K562 (cell line): ENCODE results near the gene ARL5C. TPM values are rescaled to one million over a fixed set of nuclear protein-coding genes. Genes with fewer than 3 reads are reported as not detected.

Experiments
- ATAC-seq: fragments of 200-7000 bp; cut with Tn5 transposase; 3 replicates; pipeline ENCODE4 v1.9.1; 2020; ENCODE audit warnings: moderate library complexity
- BruUV-seq: library from RNA; stranded (reverse); fragments of 400-500 nt; replicated peaks from 2 replicates; lab custom pipeline; 2021; lab: Mats Ljungman, UMichigan
- CTCF ChIA-PET: fragments of 300-600 bp; formaldehyde crosslinking; extraction: SDS; loops from one replicate; lab custom pipeline; 2021; ENCODE audit warnings: low intra/inter-chr PET ratio; lab: Yijun Ruan, JAX
- POLR2A ChIA-PET: fragments of 300-600, 350-650 bp; sonication (Branson Sonifier 250); formaldehyde crosslinking; extraction: SDS; loops from one replicate; lab custom pipeline; 2021; ENCODE audit warnings: antibody characterized with exemption, inconsistent platforms; lab: Yijun Ruan, JAX
- DNase-seq, 4 experiments: peaks; one replicate each; pipeline versions ENCODE4 v3.0.0 to v3.0.0-alpha.2; 2011 to 2018; ENCODE audit warnings: low spot score in 3 of 4, mixed read lengths in 3 of 4; ENCODE audit errors: extremely low read depth in 1 of 4
- FAIRE-seq: peaks from 2 replicates; lab custom pipeline; 2011; peaks lifted over from hg19 to GRCh38; lab: Jason Lieb, UNC
- H2AFZ ChIP-seq: 2 replicates; pipeline ENCODE4 v1.6.0; 2011; ENCODE audit warnings: low read depth, low read length, control low read depth, inconsistent platforms
- H3K27ac ChIP-seq: fragments of 200-600 bp; 3 replicates; pipeline ENCODE4 v1.8.0; 2011; ENCODE audit warnings: low read depth, mild to moderate bottlenecking, control low read depth, inconsistent platforms, low read length, moderate library complexity, mixed read lengths; ENCODE audit errors: extremely low read depth
- H3K27me3 ChIP-seq, 2 experiments: fragments of 300-600 bp in 1 of 2; 2 replicates in 1 of 2; 3 replicates in 1 of 2; pipeline versions ENCODE4 v1.6.0 to v1.8.0; 2011; ENCODE audit warnings: inconsistent platforms in 2 of 2, low read length in 2 of 2, mild to moderate bottlenecking in 1 of 2, mixed read lengths in 1 of 2, moderate library complexity in 1 of 2; ENCODE audit not compliant: control insufficient read depth in 2 of 2, insufficient read depth in 2 of 2
- H3K36me3 ChIP-seq: fragments of 300-600 bp; 3 replicates; pipeline ENCODE4 v1.8.0; 2011; ENCODE audit warnings: mild to moderate bottlenecking, low read length, inconsistent platforms; ENCODE audit not compliant: control insufficient read depth, insufficient read depth
- H3K4me1 ChIP-seq, 2 experiments: fragments of 200-600 bp in 1 of 2; replicated peaks in 1 of 2; 2 replicates in 1 of 2; 3 replicates in 1 of 2; pipeline versions ENCODE4 v1.5.1 to v1.8.0; 2011; ENCODE audit warnings: inconsistent platforms in 2 of 2, low read length in 2 of 2, mild to moderate bottlenecking in 1 of 2, mixed read lengths in 1 of 2, moderate library complexity in 1 of 2; ENCODE audit not compliant: control insufficient read depth in 2 of 2, insufficient read depth in 2 of 2
- H3K4me2 ChIP-seq: 2 replicates; pipeline ENCODE4 v1.6.1; 2011; ENCODE audit warnings: low read length, control low read depth, inconsistent platforms, mixed read lengths; ENCODE audit not compliant: insufficient read depth
- H3K4me3 ChIP-seq: fragments of 200-600 bp; sonication (generic), shearing (Covaris generic); 2 replicates; pipeline ENCODE4 v1.5.1; 2016; ENCODE audit warnings: control low read depth, inconsistent platforms
- H3K79me2 ChIP-seq: fragments of 200-600 bp; 3 replicates; pipeline ENCODE4 v1.8.0; 2011; ENCODE audit warnings: low read length, inconsistent platforms; ENCODE audit not compliant: control insufficient read depth, insufficient read depth
- H3K9ac ChIP-seq, 2 experiments: 2 replicates each; pipeline versions ENCODE4 v1.6.0 to v1.6.1; 2011; ENCODE audit warnings: low read depth in 2 of 2, low read length in 2 of 2, control low read depth in 1 of 2, inconsistent platforms in 1 of 2, mild to moderate bottlenecking in 1 of 2, mixed read lengths in 1 of 2; ENCODE audit not compliant: insufficient read depth in 1 of 2
- H3K9me1 ChIP-seq: one replicate; pipeline ENCODE4 v1.6.0; 2011; ENCODE audit warnings: inconsistent platforms, mild to moderate bottlenecking, low read length, moderate library complexity; ENCODE audit not compliant: control insufficient read depth, insufficient read depth
- H3K9me3 ChIP-seq: replicated peaks from 2 replicates; pipeline ENCODE4 v1.5.1; 2011; ENCODE audit warnings: low read depth, low read length, inconsistent platforms; ENCODE audit not compliant: control insufficient read depth, insufficient read depth
- H4K20me1 ChIP-seq: replicated peaks from 2 replicates; pipeline ENCODE4 v1.6.1; 2011; ENCODE audit warnings: low read length, inconsistent platforms, mixed read lengths; ENCODE audit not compliant: control insufficient read depth, insufficient read depth
- ASH1L ChIP-seq: fragments of 450-650 bp; IDR thresholded peaks from 2 replicates; pipeline ENCODE4 v1.6.1; 2018; ENCODE audit warnings: borderline replicate concordance, mild to moderate bottlenecking, low read depth; ENCODE audit not compliant: partially characterized antibody
- SREBF1 ChIP-seq: fragments of 150-350 bp; IDR thresholded peaks from 2 replicates; pipeline ENCODE4 v1.6.1; 2014; ENCODE audit warnings: antibody characterized with exemption, low read depth, low read length, borderline replicate concordance
- SRSF1 ChIP-seq: fragments of 200-400 bp; formaldehyde crosslinking; IDR thresholded peaks from 2 replicates; pipeline ENCODE4 v1.6.1; 2017; ENCODE audit warnings: mild to moderate bottlenecking, low read depth, low read length, moderate library complexity
- SUPT5H ChIP-seq: fragments of 450-650 bp; IDR thresholded peaks from 2 replicates; pipeline ENCODE4 v1.6.1; 2016
- ZFX ChIP-seq: sonication (generic); formaldehyde crosslinking; IDR thresholded peaks from 2 replicates; pipeline ENCODE4 v1.8.0; 2022; ENCODE audit warnings: mild to moderate bottlenecking, missing genetic modification reagents, moderate library complexity
- ZNF175 ChIP-seq: fragments of 200-800 bp; sonication (Bioruptor generic); IDR thresholded peaks from 2 replicates; pipeline ENCODE4 v1.6.1; 2016; ENCODE audit warnings: low read depth, mild to moderate bottlenecking, missing genetic modification characterization, missing compliant biosample characterization
- WGBS: fragments of 100-300 bp; shearing (Covaris generic); methylation state at CpG from one replicate; pipeline ENCODE4 v1.1.6; 2016; ENCODE audit warnings: low coverage, mixed read lengths; ENCODE audit not compliant: insufficient coverage; ENCODE audit errors: missing lambda C conversion rate; 5-methylcytosine and 5-hydroxymethylcytosine counted together
- in situ Hi-C: fragments of 300-500 bp; cut with MboI; formaldehyde crosslinking; loops from 4 replicates; pipeline ENCODE4 v1.15.0; 2018; ENCODE audit warnings: inconsistent platforms, mixed read lengths
- intact Hi-C: fragments of 100-400 bp; cut with micrococcal nuclease; formaldehyde crosslinking; loops from 2 replicates; pipeline ENCODE4 v1.14.2; 2022
- polyA plus RNA-seq, 8 experiments: library from polyadenylated mRNA; depleted of rRNA in 4 of 8; stranded (reverse) in 5 of 8; unstranded in 3 of 8; fragments of >200 nt; fragmentation: Nextera tagmentation in 2 of 8; fragmentation: Illumina TruSeq in 1 of 8; extraction: Ambion mirVana in 2 of 8; extraction: Trizol in 1 of 8; gene quantifications; 2 replicates each; pipeline versions ENCODE4 v1.2.1 to v1.2.3, GENCODE V29; 2011 to 2014; ENCODE audit warnings: inconsistent platforms in 1 of 8, missing spikeins in 1 of 8
- total RNA-seq, 7 experiments: library from RNA; depleted of rRNA in 6 of 7; stranded (reverse); fragments of >200 nt in 6 of 7; fragmentation: Illumina TruSeq in 2 of 7; extraction: Trizol in 2 of 7; gene quantifications; 2 replicates each; pipeline versions ENCODE4 v1.2.1 to v1.2.3, GENCODE V29; 2011 to 2021; ENCODE audit warnings: low replicate concordance in 1 of 7
- TF ChIP-seq, protein P1 (sequence below), 2 experiments: fragments of 150-350 bp in 1 of 2; IDR thresholded peaks; 2 replicates each; pipeline ENCODE4 v1.6.1; 2012 to 2016; ENCODE audit warnings: low read depth in 2 of 2, low read length in 2 of 2, mild to moderate bottlenecking in 1 of 2, moderate library complexity in 1 of 2
- TF ChIP-seq, protein P2 (sequence below): fragments of 250-450 bp; sonication (Bioruptor Pico); IDR thresholded peaks from 2 replicates; pipeline ENCODE4 v1.4.0; 2020
- TF ChIP-seq, protein P3 (sequence below): sonication (generic); formaldehyde crosslinking; IDR thresholded peaks from 2 replicates; pipeline ENCODE4 v1.8.1; 2022; ENCODE audit warnings: missing genetic modification reagents

Gene ARL5C
- total and polyA plus RNA-seq, 9 of the 15 experiments (the other 6 are each of a cell fraction or from before 2014, with no cell fraction given), result not detected

- no peaks in the 10 kb centered on the region for H3K9me1 ChIP-seq
- no peak overlapping the region for H2AFZ ChIP-seq
- no peaks in the 10 kb centered on the region for H3K36me3 ChIP-seq
- FAIRE-seq (no peak), DNase-seq (no peak), ATAC-seq (no peak)
- ChIA-PET CTCF (interaction anchor here (0.6 kb wide), 1 partner anchor 152 kb away, joined by 3 read pairs; no protein-coding TSS in a partner anchor), POLR2A (interaction anchor here (1.0 kb wide), 1 partner anchor 204 kb away, joined by 3 read pairs; no protein-coding TSS in a partner anchor)
- H3K27ac ChIP-seq, result no peak overlapping the region
- intact Hi-C loops (no loop called here), in situ Hi-C loops (no loop called here)
- no peaks in the 10 kb centered on the region for H3K9me3 ChIP-seq
- BruUV-seq, result no TSS peak
- no peak overlapping the region for H3K4me3 ChIP-seq
- H4K20me1 ChIP-seq, result no peaks in the 10 kb centered on the region
- no peaks in the 10 kb centered on the region for H3K79me2 ChIP-seq
- peaks cover 5 to 9% of the 10 kb centered on the region in 2 experiments; a peak in 3 of 5 replicates for H3K4me1 ChIP-seq
- H3K4me2 ChIP-seq, result no peak overlapping the region
- H3K9ac ChIP-seq, result peak overlapping the region in 1 of 2 experiments; percentile 64; a peak in 1 of 4 replicates
- H3K27me3 ChIP-seq, result peaks cover 13 to 32% of the 10 kb centered on the region in 2 experiments
- 36% methylated on average over 6 of the region's 6 CpGs for WGBS
- TF ChIP-seq, protein P1, sequence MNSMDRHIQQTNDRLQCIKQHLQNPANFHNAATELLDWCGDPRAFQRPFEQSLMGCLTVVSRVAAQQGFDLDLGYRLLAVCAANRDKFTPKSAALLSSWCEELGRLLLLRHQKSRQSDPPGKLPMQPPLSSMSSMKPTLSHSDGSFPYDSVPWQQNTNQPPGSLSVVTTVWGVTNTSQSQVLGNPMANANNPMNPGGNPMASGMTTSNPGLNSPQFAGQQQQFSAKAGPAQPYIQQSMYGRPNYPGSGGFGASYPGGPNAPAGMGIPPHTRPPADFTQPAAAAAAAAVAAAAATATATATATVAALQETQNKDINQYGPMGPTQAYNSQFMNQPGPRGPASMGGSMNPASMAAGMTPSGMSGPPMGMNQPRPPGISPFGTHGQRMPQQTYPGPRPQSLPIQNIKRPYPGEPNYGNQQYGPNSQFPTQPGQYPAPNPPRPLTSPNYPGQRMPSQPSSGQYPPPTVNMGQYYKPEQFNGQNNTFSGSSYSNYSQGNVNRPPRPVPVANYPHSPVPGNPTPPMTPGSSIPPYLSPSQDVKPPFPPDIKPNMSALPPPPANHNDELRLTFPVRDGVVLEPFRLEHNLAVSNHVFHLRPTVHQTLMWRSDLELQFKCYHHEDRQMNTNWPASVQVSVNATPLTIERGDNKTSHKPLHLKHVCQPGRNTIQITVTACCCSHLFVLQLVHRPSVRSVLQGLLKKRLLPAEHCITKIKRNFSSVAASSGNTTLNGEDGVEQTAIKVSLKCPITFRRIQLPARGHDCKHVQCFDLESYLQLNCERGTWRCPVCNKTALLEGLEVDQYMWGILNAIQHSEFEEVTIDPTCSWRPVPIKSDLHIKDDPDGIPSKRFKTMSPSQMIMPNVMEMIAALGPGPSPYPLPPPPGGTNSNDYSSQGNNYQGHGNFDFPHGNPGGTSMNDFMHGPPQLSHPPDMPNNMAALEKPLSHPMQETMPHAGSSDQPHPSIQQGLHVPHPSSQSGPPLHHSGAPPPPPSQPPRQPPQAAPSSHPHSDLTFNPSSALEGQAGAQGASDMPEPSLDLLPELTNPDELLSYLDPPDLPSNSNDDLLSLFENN (IDR thresholded peaks at IDR 0.05; ENCODE audit: low read depth in 2 of 2, low read length in 2 of 2), result no peak
- TF ChIP-seq ZNF175 (CRISPR knock-in tag) (no peak), ZFX (CRISPR knock-in tag) (no peak), SUPT5H (no peak), SRSF1 (no peak), SREBF1 (no peak), ASH1L (no peak)
- TF ChIP-seq, protein P2, sequence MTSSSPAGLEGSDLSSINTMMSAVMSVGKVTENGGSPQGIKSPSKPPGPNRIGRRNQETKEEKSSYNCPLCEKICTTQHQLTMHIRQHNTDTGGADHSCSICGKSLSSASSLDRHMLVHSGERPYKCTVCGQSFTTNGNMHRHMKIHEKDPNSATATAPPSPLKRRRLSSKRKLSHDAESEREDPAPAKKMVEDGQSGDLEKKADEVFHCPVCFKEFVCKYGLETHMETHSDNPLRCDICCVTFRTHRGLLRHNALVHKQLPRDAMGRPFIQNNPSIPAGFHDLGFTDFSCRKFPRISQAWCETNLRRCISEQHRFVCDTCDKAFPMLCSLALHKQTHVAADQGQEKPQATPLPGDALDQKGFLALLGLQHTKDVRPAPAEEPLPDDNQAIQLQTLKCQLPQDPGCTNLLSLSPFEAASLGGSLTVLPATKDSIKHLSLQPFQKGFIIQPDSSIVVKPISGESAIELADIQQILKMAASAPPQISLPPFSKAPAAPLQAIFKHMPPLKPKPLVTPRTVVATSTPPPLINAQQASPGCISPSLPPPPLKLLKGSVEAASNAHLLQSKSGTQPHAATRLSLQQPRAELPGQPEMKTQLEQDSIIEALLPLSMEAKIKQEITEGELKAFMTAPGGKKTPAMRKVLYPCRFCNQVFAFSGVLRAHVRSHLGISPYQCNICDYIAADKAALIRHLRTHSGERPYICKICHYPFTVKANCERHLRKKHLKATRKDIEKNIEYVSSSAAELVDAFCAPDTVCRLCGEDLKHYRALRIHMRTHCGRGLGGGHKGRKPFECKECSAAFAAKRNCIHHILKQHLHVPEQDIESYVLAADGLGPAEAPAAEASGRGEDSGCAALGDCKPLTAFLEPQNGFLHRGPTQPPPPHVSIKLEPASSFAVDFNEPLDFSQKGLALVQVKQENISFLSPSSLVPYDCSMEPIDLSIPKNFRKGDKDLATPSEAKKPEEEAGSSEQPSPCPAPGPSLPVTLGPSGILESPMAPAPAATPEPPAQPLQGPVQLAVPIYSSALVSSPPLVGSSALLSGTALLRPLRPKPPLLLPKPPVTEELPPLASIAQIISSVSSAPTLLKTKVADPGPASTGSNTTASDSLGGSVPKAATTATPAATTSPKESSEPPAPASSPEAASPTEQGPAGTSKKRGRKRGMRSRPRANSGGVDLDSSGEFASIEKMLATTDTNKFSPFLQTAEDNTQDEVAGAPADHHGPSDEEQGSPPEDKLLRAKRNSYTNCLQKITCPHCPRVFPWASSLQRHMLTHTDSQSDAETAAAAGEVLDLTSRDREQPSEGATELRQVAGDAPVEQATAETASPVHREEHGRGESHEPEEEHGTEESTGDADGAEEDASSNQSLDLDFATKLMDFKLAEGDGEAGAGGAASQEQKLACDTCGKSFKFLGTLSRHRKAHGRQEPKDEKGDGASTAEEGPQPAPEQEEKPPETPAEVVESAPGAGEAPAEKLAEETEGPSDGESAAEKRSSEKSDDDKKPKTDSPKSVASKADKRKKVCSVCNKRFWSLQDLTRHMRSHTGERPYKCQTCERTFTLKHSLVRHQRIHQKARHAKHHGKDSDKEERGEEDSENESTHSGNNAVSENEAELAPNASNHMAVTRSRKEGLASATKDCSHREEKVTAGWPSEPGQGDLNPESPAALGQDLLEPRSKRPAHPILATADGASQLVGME (CRISPR knock-in tag), result no peak
- TF ChIP-seq, protein P3, sequence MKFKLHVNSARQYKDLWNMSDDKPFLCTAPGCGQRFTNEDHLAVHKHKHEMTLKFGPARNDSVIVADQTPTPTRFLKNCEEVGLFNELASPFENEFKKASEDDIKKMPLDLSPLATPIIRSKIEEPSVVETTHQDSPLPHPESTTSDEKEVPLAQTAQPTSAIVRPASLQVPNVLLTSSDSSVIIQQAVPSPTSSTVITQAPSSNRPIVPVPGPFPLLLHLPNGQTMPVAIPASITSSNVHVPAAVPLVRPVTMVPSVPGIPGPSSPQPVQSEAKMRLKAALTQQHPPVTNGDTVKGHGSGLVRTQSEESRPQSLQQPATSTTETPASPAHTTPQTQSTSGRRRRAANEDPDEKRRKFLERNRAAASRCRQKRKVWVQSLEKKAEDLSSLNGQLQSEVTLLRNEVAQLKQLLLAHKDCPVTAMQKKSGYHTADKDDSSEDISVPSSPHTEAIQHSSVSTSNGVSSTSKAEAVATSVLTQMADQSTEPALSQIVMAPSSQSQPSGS (CRISPR knock-in tag), result no peak
Observed at GRCh38 chr17:39131616-39132015, 34.3 kb downstream of the ARL5C start.
